Activated T-helper 1 cell treated with Interleukin-2 at 50 U/mL for 16 hours (primary cell): ENCODE measurements around the gene ELMO3.

Experiments used
- DNase-seq: peaks from one replicate; pipeline ENCODE4 v3.0.0-alpha.2; 2020; ENCODE audit warnings: low read depth

Gene ELMO3

GRCh38 chr16:67198238-67198734, 645 bp upstream of the ELMO3 start:
- DNase-seq = no peak

DNA sequence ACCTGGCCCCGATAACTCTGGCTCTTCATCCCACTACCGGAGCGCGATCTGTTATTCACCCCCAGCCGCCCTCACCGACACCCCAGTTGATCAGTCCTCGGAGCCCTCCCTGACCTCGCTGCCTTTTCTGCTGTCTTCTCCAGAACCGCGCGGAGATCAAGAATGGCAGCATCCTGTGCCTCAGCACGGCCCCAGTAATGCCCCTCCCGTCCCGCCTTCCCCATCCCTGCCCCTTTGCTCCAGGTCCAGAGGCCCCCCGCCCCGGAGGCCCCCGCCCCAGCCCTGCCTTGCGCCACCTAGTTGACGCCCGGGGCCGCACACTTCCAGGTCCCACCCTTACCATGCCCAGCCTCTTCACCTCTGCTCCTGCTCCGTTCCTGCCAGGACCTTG, 872 bp downstream of the ELMO3 start:
- no peak for DNase-seq

- no peak for DNase-seq
These were observed 1.6 kb downstream of the ELMO3 start for GRCh38 chr16:67200491-67200890.

DNA sequence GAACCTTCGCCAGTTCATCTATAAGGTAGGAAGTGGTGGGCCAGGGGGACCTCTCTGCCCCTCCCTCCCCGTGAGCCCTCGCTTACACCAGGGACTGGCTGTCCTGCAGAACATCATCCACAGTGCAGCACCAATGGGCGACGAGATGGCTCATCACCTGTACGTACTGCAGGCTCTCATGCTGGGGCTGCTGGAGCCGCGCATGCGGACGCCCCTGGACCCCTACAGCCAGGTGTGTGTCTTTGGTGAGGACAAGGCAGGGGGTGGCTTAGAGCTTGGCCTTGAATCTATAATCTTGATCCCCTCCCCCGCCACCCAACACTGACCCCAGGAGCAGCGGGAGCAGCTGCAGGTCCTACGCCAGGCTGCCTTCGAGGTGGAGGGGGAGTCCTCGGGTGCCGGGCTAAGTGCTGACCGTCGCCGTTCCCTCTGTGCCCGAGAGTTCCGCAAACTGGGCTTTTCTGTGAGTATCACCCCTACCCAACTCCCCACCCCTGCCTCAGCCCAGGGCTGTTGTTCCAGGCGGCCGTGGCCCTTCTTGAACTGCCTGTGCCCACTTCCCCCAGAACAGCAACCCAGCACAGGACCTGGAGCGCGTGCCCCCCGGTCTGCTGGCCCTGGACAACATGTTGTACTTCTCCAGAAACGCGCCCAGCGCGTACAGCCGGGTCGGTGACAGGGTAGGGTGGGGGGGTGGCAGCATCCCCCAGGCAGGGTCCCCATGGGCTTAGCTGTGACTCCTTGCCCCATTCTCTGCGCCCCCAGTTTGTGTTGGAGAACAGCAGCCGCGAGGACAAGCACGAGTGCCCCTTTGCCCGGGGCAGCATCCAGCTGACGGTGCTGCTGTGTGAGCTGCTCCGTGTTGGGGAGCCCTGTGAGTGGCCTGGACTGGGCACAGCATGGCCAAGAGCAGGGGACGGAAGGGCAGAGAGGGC, 2.7 kb downstream of the ELMO3 start:
- no peak for DNase-seq

GRCh38 chr16:67202426-67202825, 3.5 kb downstream of the ELMO3 start:
- no peak for DNase-seq

GRCh38 chr16:67202956-67203493, 4.1 kb downstream of the ELMO3 start:
- DNase-seq = no peak

DNA sequence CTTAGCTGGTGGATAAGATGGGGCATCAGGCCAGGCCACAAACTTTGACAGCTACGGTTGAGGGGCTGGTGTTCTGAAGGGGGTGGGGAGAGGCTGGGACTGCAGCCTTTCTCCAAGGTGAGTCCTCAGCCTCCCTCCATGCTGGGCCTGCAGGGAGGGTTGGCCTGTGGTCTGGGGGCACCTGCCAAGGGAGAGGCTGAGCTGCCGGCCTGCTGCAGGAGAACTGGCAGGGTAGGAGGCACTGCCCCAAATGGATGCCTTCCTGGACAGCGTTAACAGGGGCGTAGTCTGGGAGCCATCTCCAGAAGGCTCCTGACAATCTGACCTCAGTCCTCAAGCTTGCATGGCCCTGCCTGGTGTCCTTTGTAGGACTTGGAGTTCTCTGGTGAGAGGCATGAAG, 5.1 kb downstream of the ELMO3 start:
- DNase-seq = no peak

- DNase-seq = no peak
These were observed 7.4 kb downstream of the ELMO3 start for GRCh38 chr16:67206129-67206837.

DNA sequence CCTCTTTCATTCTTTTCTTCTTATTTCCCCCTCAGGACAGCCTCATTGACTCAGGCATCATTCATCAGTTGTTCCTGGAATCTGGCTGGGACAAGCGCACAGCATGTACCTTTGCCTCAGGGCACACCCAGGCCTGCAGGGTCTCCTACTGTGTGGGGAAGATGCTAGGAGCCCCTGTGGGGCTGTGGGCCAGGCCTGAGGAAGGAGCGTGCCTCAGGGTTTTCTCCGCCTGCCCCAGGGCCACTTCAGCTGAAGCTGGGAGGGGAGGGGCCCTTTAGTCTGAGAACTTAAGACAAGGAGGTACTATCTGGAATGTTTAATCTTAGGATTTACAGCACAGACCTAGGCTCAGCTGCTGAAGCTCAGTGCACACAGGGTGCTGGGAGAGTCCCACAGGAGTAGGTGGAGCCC, 7.9 kb downstream of the ELMO3 start:
- no peak for DNase-seq

- DNase-seq = no peak
These were observed 8.5 kb downstream of the ELMO3 start for GRCh38 chr16:67207249-67208091.

DNA sequence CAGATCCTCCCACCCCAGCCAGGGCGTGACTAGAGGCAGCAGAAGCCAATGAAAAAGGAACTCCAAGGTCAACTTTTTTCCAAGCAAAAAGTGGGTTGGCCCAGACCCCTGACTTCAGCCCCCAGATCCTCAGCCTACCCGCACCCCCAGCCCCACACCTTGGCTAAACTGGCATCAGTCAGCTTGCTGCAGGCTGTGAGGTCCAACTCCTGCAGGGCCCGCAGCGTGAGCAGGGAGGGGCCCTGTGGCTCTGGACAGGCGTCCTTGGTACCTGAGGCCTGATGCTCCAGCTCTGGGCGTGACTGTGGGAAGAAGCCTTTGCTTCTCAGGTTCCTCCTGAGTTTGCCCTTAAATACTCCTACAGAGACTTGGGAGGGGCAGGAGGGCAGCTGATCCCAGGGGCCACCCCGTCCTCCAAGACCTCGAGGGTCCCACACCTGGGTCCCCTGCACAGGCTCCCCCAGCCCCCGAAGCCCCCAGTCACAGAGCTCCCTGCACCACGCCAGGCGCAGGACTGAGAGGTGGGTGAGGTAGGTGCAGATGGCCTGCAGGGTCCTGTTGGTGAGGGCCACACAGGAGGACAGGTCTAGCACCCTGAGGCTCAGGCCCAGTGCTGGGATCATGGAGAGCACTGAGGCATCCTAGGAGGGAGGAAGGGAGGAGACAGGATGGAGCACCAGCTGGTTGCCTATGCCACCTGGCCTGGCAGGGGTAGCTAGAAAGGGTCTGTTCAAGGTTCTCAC, 9.4 kb downstream of the ELMO3 start:
- no peak for DNase-seq

DNA sequence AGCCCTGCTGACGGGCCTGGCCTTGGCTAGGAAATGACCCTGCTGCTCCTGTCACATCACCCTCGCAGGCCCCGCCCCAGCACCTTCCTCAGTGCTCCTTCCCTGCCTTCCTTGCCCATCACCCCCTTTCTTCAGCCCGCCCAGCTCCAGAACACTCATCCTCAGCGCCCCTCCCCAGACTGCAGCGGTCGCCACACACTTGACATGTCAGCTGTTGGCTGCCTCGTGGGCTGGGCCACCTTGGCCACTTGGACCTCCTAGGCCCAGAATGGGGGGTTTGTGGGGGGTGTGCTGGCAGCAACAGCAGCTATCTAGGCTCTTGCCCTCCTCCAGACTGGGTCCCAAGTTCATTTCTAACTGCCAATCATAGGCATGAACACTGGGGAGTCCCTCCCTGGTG, 10.6 kb downstream of the ELMO3 start:
- no peak for DNase-seq

DNA sequence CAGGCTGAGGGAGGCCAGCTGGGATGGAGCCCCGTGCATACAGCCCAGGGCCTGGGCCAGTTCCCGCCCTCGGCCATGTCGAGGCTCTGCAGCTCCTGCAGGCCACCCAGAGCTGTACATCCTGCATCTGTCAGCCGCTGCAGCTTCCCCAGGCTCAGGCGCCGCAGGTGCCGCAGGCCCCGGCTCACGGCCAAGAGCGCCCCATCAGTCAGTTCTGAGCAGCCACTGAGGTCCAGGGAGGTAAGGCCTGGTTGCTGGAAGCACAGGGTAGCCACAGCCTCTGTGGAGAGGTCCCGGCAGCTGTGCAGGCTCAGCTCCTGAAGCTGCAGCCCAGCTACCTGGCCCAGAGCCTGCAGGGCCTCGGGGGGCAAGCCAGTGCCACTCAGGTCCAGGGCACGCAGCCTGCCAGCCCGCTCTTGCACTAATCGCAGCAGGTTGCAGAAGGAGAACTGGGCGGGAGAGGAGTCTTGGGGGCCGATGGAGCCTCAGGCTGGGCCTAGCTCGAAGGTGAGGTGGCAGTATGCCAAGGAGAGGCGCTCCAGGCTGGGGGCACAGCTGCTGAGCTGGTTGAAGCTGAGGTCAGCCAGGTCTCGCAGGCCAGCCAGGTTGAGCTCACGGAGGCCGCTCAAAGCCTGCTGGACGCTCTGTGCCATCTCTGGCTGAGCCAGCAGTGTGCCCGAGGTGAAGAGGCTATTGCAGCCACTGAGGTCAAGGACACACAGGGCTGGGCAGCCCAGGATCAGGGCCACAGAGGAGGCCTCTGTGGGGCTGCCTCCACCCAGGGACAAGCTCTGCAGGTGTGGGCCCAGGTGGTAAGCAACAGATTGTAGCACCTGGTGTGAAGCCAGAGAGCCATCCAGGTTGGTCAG, 11.4 kb downstream of the ELMO3 start:
- no peak for DNase-seq

DNA sequence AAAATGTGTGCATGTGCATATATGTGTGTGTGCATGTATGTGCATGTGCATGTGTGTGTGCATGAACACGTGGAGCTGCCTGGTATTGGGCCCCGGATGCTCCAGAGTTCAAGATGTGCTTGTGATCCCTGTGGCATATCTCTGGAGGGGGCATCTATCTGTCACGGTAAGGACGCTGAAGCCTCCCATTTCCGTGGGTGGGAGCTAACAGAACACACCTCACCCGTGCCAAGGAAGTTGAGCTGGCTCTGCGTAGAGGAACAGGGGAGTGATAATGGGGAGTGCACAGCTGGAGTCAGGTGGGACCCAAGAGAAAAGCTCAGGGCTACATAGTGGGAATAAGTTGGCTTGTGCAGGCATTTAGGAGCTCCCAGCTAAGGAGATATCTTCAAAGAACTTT, 12.7 kb downstream of the ELMO3 start:
- DNase-seq = no peak

DNA sequence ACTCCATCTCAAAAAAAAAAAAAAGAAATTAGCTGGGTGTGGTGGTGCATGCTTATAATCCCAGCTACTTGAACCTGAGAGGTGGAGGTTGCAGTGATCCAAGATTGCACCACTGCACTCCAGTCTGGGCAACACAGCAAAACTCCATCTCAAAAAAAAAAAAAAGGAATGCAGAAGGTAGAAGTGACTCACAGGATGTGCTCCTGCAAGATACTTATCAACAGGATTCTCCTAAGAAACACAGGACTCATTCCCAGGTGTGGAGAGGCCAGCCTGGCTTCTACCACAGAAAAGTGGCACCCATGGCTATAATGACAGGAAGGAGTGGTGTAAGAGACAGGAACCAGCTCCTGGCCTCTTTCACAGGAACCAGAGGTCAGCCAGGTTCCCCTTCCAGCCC, 13.8 kb downstream of the ELMO3 start:
- no peak for DNase-seq

GRCh38 chr16:67213197-67214019, 14.5 kb downstream of the ELMO3 start:
- no peak for DNase-seq

DNA sequence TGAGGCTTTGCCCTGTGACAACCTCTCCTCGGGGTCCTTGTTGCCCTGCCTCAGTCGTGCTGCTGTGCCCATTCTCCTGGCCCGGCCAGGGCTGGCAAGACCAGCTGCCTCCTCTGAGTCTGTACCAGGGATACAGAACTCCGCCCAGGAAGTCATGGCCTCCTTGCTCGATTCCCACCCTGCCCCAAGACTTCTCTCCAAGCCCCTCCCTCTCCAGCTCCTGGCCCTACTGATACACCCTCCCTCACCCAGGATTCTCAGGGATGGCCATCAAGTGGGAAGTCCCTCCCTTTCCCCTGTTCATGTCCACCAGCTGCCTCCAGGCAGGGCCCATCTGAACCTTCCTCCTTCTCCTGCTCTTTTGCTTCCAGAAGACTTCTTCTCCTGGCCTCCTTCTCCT, 16.8 kb downstream of the ELMO3 start:
- DNase-seq = no peak

DNA sequence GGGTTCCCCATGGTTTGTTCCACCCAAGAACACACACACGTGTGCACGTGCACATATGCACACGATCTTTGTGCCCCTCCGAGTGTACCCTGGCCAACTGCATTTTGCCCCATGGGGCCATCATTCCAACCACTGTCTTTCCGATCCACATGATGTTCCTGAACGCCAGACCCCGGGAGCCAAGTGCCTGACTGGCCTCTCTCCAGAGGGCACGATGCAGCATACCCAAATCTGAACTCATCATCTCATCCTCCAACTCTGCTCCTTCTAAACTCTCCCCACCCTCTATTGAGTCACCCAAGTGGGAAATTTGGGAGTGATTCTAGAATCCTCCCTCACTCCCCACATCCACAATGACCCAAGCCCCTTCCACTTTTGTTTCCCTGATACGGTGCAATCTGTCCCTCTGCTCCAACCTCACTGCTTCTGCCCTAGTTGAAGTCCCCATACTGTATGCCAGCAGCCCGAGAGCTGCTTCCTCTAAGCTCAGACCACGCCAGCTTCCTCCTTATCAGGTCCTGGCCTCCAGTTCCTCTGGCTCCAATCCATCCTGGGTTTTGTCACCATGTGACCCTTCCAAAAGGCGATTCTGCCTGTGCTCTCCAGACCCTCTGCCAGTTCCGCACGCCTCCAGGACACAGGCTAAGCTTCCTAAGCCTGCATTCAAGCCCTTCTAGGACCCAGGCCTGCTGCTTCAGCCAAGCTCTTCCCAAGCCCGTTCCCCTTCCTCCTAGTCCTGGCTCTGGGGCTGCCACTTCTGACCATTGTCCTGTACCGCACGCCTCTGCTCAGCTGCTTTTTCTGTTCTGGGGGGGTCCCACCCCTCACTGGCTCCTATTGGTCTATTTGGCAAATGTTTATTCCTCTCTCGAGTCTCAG, 17.9 kb downstream of the ELMO3 start:
- DNase-seq = no peak
